Skeletal muscle satellite cell (primary cell): ENCODE data around the gene ASB8.

Experiments used
- H3K27me3 ChIP-seq: 2 replicates; pipeline ENCODE4 v1.7.0; 2013; ENCODE audit warnings: low read length; ENCODE audit not compliant: control insufficient read depth, insufficient read depth
- H3K36me3 ChIP-seq: 2 replicates; pipeline ENCODE4 v1.7.0; 2013; ENCODE audit warnings: mild to moderate bottlenecking, control low read depth, low read length; ENCODE audit not compliant: insufficient read depth
- H3K4me1 ChIP-seq: 2 replicates; pipeline ENCODE4 v1.7.0; 2013; ENCODE audit warnings: low read length; ENCODE audit not compliant: control insufficient read depth, insufficient read depth
- H3K4me2 ChIP-seq: 2 replicates; pipeline ENCODE4 v1.7.0; 2013; ENCODE audit warnings: mild to moderate bottlenecking, low read length
- H3K4me3 ChIP-seq: 2 replicates; pipeline ENCODE4 v1.7.0; 2013; ENCODE audit warnings: low read length
- H3K9ac ChIP-seq: 2 replicates; pipeline ENCODE4 v1.7.0; 2013; ENCODE audit warnings: mild to moderate bottlenecking, low read depth, low read length, moderate library complexity
- H3K9me3 ChIP-seq: replicated peaks from 2 replicates; pipeline ENCODE4 v1.7.0; 2013; ENCODE audit warnings: mild to moderate bottlenecking, control low read depth, low read length

The ASB8 gene

DNA sequence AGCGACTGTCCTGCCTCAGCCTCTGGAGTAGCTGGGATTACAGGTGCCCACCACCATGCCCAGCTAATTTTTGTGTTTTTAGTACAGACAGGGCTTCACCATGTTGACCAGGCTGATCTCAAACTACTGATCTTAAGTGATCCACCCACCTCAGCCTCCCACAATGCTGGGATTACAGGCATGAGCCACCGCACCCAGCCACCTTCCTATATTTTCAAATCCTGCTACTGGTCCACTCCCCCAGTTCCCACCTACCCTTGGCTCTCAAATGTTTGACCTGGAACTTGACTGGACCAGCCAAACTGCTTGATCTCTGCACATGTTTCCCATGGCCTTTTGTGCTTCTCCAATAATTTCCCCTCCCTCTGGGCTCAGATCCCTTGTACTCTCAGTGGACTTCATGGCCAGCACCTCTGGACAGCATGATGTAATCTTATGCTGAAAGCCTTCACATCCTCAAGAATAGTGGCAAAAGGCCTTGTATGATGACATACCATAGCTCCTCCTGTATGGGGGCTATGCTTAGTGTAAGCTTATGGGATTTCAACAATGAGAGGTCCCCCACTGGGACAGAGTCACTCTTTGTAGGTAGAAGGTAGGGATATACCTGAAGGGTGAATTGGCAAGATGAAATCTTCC lies 23.7 kb upstream of the ASB8 start:
- H3K4me3 ChIP-seq: no peak overlapping the region
- H3K27me3 ChIP-seq: peaks cover 78% of the 10 kb centered on the region
- H3K36me3 ChIP-seq: no peaks in the 10 kb centered on the region
- peaks cover 5% of the 10 kb centered on the region for H3K4me1 ChIP-seq
- no peak overlapping the region for H3K9ac ChIP-seq
- no peak overlapping the region for H3K4me2 ChIP-seq
- H3K9me3 ChIP-seq: no peaks in the 10 kb centered on the region

- no peak overlapping the region for H3K4me2 ChIP-seq
- peaks cover 78% of the 10 kb centered on the region for H3K27me3 ChIP-seq
- H3K4me3 ChIP-seq: no peak overlapping the region
- H3K4me1 ChIP-seq: peaks cover 5% of the 10 kb centered on the region
- no peaks in the 10 kb centered on the region for H3K36me3 ChIP-seq
- no peaks in the 10 kb centered on the region for H3K9me3 ChIP-seq
- H3K9ac ChIP-seq: no peak overlapping the region
Observed at GRCh38 chr12:48180424-48180823, 23.1 kb upstream of the ASB8 start.

DNA sequence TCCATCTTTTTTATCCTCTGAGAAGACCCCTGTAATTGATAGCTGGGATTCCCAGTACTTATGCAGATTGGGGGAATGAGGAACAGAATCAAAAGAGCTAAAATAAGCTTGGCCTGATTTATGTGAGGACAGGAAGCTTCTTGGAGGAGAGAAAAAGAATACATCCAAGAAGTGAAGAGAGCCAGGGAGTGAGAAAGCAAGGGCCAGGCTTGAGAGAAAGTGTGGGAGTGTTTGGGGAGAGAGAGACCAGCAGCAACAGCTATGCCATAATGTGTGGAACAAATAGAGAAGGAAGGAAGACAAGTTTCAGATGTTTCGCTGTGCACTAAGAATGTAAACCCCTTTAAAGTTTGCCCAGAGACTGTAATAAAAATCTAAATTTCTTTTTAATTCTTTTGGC lies 22.2 kb upstream of the ASB8 start:
- no peak overlapping the region for H3K4me3 ChIP-seq
- H3K4me2 ChIP-seq: no peak overlapping the region
- H3K4me1 ChIP-seq: peaks cover 5% of the 10 kb centered on the region
- H3K27me3 ChIP-seq: peaks cover 71% of the 10 kb centered on the region
- no peaks in the 10 kb centered on the region for H3K9me3 ChIP-seq
- no peak overlapping the region for H3K9ac ChIP-seq
- H3K36me3 ChIP-seq: no peaks in the 10 kb centered on the region

GRCh38 chr12:48177982-48178381 lies 20.7 kb upstream of the ASB8 start:
- Histone ChIP-seq H3K9me3 (no peaks in the 10 kb centered on the region), H3K36me3 (no peaks in the 10 kb centered on the region), H3K4me3 (no peak overlapping the region), H3K4me1 (peaks cover 5% of the 10 kb centered on the region), H3K4me2 (no peak overlapping the region), H3K27me3 (peaks cover 66% of the 10 kb centered on the region), H3K9ac (no peak overlapping the region)

- Histone ChIP-seq H3K27me3 (peaks cover 62% of the 10 kb centered on the region), H3K4me1 (no peaks in the 10 kb centered on the region), H3K9ac (no peak overlapping the region), H3K4me3 (no peak overlapping the region), H3K4me2 (no peak overlapping the region), H3K36me3 (no peaks in the 10 kb centered on the region), H3K9me3 (no peaks in the 10 kb centered on the region)
Observed at GRCh38 chr12:48176417-48176751, 19.1 kb upstream of the ASB8 start.

DNA sequence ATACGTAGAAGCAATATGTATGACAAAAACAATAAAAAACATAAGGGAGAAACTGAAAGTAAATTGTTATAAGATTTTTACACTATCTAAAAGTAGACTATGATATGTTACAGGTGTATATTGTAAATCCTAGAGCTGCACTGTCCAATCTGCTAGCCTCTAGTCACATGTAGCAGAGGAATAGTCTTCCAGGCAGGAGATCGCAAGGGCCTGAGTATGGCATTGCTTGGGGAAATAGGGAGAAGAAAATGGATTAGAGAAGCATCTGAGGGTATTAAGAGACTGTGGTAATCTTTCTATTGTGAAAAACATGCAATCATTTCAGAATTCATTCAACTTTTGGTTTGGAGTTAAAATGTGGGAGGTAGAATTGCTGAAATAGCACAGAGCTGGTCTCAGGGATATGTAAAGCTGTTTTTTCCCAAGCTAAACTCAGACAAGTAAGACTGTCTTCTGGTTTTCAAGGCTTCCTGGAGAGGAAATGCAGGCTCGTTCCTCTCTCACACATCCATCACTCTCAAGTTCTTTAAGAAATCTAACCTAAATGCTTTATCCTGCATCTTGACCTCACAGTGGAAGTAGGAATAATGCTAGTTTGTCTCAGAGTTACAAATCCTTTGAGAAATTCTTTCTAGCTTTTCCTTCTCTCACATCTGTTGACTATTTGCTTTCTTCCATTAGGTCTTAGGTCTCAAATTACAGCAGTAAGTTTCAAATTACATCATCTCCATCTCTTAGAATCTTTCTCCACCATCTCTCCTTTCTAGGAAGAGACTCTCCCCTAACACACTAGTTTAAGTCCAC lies 18.5 kb upstream of the ASB8 start:
- Histone ChIP-seq H3K4me2 (no peak overlapping the region), H3K9me3 (no peaks in the 10 kb centered on the region), H3K36me3 (no peaks in the 10 kb centered on the region), H3K9ac (no peak overlapping the region), H3K27me3 (peaks cover 56% of the 10 kb centered on the region), H3K4me1 (no peaks in the 10 kb centered on the region), H3K4me3 (no peak overlapping the region)

GRCh38 chr12:48169011-48169410 lies 11.7 kb upstream of the ASB8 start:
- no peaks in the 10 kb centered on the region for H3K4me1 ChIP-seq
- H3K36me3 ChIP-seq: no peaks in the 10 kb centered on the region
- no peak overlapping the region for H3K4me3 ChIP-seq
- no peak overlapping the region for H3K4me2 ChIP-seq
- no peak overlapping the region for H3K9ac ChIP-seq
- no peaks in the 10 kb centered on the region for H3K9me3 ChIP-seq
- peaks cover 25% of the 10 kb centered on the region for H3K27me3 ChIP-seq

DNA sequence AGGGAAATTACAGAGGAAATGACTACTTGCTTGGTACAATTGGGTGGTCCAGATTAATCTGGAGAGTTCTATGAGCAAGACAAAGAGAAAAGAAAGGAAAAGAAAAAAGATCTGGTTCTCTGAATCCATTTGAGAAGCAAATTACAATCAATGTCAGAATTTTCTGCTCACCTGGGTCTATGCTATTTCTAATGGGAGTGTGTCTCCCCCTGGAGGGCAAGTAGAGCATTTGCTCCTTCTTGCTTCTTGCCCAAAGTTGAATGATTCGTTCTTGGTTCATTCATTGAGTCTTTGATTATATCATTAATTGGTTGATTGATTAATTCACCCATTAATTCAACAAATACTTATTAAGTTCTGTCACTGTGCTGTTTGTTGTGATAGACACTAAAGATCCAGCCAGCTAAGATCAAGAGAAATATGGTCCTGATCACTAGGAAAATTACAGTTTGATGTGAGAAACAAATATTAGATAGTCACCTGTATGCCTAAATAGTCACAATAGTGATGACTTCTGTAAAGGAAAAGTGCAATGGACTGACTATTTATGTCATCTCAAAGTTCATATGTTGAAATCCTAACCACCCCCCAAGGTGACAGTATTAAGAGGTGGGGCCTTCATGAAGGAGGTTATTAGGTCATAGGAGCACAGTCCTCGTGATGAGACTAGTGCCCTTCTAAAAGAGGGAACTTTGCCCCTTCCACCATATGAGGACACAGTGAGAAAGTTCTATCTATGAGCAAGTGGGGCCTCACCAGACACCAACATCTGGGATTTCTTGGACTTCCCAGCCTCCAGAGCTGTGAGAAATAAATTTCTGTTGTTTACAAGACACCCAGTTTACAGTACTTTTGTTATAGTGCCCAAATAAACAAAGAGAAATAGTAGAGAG lies 8.0 kb upstream of the ASB8 start:
- Histone ChIP-seq H3K4me3 (no peak overlapping the region), H3K4me2 (no peak overlapping the region), H3K9me3 (no peaks in the 10 kb centered on the region), H3K4me1 (no peaks in the 10 kb centered on the region), H3K9ac (no peak overlapping the region), H3K27me3 (peaks cover 46% of the 10 kb centered on the region), H3K36me3 (no peaks in the 10 kb centered on the region)

DNA sequence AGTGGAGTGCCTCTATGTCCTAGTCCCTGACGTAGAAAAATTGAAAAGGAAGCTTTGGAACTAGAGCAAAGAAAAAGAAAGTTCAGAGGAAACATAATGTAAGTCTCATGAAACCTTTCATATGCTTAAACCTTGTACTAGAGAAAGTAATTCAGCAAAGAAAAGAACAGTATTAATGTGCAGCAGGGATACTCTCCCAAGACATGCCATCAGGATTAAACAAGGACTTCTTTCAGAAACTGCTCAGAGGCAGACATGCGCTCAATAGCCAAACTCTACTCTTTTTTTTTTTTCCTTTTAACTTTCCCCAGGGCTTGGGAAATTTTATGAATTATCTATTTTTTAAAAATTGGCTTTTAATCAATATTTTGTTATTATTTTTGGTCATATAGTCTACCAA lies 7.1 kb upstream of the ASB8 start:
- H3K4me1 ChIP-seq: no peaks in the 10 kb centered on the region
- H3K9me3 ChIP-seq: no peaks in the 10 kb centered on the region
- H3K27me3 ChIP-seq: peaks cover 46% of the 10 kb centered on the region
- H3K36me3 ChIP-seq: no peaks in the 10 kb centered on the region
- H3K9ac ChIP-seq: no peak overlapping the region
- no peak overlapping the region for H3K4me3 ChIP-seq
- H3K4me2 ChIP-seq: no peak overlapping the region

GRCh38 chr12:48163150-48163747 lies 5.9 kb upstream of the ASB8 start:
- H3K4me1 ChIP-seq: no peaks in the 10 kb centered on the region
- no peaks in the 10 kb centered on the region for H3K36me3 ChIP-seq
- no peak overlapping the region for H3K9ac ChIP-seq
- H3K4me3 ChIP-seq: no peak overlapping the region
- no peaks in the 10 kb centered on the region for H3K9me3 ChIP-seq
- no peak overlapping the region for H3K4me2 ChIP-seq
- H3K27me3 ChIP-seq: peaks cover 39% of the 10 kb centered on the region

GRCh38 chr12:48160807-48161206 lies 3.5 kb upstream of the ASB8 start:
- Histone ChIP-seq H3K36me3 (no peaks in the 10 kb centered on the region), H3K4me1 (peaks cover 10% of the 10 kb centered on the region), H3K9me3 (no peaks in the 10 kb centered on the region), H3K27me3 (peaks cover 28% of the 10 kb centered on the region), H3K9ac (no peak overlapping the region), H3K4me2 (no peak overlapping the region), H3K4me3 (no peak overlapping the region)
